IMR-90 (cell line): ENCODE data around the gene ITGA1.

ENCODE experiments used
- CEBPB ChIP-seq: IDR thresholded peaks from 2 replicates; pipeline ENCODE4 v1.6.1; 2012; ENCODE audit warnings: low read depth, low read length, improper control_type of control experiment
- FOS ChIP-seq: fragments of 150-350 bp; IDR thresholded peaks from 2 replicates; pipeline ENCODE4 v1.6.1; 2016; ENCODE audit warnings: low read depth, low read length
- MAFK ChIP-seq: IDR thresholded peaks from 2 replicates; pipeline ENCODE4 v1.6.1; 2012; ENCODE audit warnings: low read depth, low read length, improper control_type of control experiment
- MAZ ChIP-seq: IDR thresholded peaks from 2 replicates; pipeline ENCODE4 v1.6.1; 2012; ENCODE audit warnings: low read depth, mild to moderate bottlenecking, low read length, improper control_type of control experiment, moderate library complexity, borderline replicate concordance
- MXI1 ChIP-seq: IDR thresholded peaks from 2 replicates; pipeline ENCODE4 v1.6.1; 2012; ENCODE audit warnings: low read depth, mild to moderate bottlenecking, low read length, moderate library complexity, borderline replicate concordance
- NFE2L2 ChIP-seq: fragments of 150-350 bp; IDR thresholded peaks from 2 replicates; pipeline ENCODE4 v1.6.1; 2016; ENCODE audit warnings: low read depth, mild to moderate bottlenecking, low read length
- POLR2A ChIP-seq: IDR thresholded peaks from 2 replicates; pipeline ENCODE4 v1.6.1; 2012; ENCODE audit warnings: mild to moderate bottlenecking, low read depth, low read length
- RAD21 ChIP-seq: IDR thresholded peaks from 2 replicates; pipeline ENCODE4 v1.6.1; 2012; ENCODE audit warnings: low read length, improper control_type of control experiment
- RCOR1 ChIP-seq: IDR thresholded peaks from 2 replicates; pipeline ENCODE4 v1.6.1; 2012; ENCODE audit warnings: mild to moderate bottlenecking, low read length, improper control_type of control experiment; ENCODE audit not compliant: insufficient replicate concordance
- RFX5 ChIP-seq: IDR thresholded peaks from 2 replicates; pipeline ENCODE4 v1.8.0; 2012; ENCODE audit warnings: low read depth, mild to moderate bottlenecking, low read length, moderate library complexity
- TF ChIP-seq, protein P1 (sequence below): conservative IDR thresholded peaks from 2 replicates; pipeline ENCODE4 v1.5.1; 2012; ENCODE audit warnings: mild to moderate bottlenecking, low read depth, low read length, improper control_type of control experiment
- TF ChIP-seq, protein P2 (sequence below): fragments of 150-350 bp; IDR thresholded peaks from 2 replicates; pipeline ENCODE4 v1.6.1; 2017; ENCODE audit warnings: mild to moderate bottlenecking, antibody characterized with exemption, low read length, low read depth

DNA sequence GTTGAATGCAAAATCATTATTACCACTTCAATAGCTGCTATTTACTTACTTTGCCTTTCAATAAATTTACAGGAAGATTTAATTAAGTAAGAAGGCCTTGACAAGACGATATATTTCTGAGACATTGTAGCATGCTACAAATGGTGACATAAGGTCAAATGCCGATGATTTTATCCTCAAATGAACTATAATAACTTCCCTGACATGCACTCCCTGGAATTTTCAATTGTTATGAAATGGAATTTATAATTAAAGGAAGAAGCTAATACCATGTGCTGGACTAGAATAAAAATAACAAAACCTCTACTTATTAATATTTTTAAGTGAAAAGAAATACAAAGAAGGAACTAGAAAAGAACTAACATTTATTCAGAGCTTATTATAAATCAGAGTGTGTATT lies 30.2 kb upstream of the ITGA1 start:
- TF ChIP-seq, protein P1, sequence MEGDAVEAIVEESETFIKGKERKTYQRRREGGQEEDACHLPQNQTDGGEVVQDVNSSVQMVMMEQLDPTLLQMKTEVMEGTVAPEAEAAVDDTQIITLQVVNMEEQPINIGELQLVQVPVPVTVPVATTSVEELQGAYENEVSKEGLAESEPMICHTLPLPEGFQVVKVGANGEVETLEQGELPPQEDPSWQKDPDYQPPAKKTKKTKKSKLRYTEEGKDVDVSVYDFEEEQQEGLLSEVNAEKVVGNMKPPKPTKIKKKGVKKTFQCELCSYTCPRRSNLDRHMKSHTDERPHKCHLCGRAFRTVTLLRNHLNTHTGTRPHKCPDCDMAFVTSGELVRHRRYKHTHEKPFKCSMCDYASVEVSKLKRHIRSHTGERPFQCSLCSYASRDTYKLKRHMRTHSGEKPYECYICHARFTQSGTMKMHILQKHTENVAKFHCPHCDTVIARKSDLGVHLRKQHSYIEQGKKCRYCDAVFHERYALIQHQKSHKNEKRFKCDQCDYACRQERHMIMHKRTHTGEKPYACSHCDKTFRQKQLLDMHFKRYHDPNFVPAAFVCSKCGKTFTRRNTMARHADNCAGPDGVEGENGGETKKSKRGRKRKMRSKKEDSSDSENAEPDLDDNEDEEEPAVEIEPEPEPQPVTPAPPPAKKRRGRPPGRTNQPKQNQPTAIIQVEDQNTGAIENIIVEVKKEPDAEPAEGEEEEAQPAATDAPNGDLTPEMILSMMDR = no peak
- TF ChIP-seq NFE2L2 (no peak), POLR2A (no peak), MAZ (no peak), MAFK (no peak), CEBPB (no peak), FOS (no peak), RAD21 (no peak), RCOR1 (no peak), RFX5 (no peak), MXI1 (no peak)
- TF ChIP-seq, protein P2, sequence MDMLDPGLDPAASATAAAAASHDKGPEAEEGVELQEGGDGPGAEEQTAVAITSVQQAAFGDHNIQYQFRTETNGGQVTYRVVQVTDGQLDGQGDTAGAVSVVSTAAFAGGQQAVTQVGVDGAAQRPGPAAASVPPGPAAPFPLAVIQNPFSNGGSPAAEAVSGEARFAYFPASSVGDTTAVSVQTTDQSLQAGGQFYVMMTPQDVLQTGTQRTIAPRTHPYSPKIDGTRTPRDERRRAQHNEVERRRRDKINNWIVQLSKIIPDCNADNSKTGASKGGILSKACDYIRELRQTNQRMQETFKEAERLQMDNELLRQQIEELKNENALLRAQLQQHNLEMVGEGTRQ = no peak
